HG02884 (cell line): ENCODE data around the gene CRACDL.

Experiments used
- ATAC-seq: cut with Tn5 transposase; IDR thresholded peaks from one replicate; pipeline ENCODE4 v1.9.1; 2021; ENCODE audit warnings: mild to moderate bottlenecking, moderate library complexity; ENCODE audit not compliant: unreplicated experiment

CRACDL gene

DNA sequence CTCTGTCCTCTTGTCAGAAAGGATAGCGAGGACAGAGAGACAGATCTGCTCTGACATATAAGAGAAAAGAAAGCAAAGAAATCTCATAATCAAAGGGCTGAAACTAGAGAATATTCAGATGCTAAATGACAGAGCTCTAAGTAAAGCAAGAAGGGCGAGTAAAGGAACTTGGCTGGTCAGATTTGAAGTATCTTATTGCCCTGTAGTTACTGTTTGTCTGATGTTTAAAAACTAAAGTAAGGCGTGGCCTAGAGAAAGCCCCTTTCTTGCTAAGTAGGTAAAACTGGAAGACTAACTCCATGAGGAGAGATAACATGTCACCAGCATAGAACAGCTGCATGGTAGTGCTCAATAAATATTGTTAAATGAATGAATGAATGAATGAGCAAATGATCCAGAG lies 70.0 kb downstream of the CRACDL start:
- no peak for ATAC-seq

DNA sequence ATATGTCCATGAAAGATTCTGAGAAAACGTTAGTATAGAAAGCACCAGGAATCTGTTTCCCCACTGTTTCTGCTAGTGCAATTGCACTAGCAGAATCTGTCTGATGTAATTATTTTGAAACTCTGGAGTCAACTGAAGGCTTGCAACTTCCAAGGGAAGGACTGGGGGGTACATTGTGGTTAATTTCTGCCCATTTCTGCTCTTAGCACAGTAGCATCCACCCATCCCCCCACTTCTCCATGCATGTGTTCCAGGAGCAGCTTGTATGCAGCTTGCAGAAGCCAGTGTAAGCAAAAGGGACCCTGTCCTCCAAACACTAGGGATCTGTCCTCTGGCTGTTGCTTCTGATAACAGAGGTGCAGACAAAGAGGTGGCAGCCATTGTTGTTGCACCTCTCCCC lies 74.4 kb downstream of the CRACDL start:
- ATAC-seq: no peak

DNA sequence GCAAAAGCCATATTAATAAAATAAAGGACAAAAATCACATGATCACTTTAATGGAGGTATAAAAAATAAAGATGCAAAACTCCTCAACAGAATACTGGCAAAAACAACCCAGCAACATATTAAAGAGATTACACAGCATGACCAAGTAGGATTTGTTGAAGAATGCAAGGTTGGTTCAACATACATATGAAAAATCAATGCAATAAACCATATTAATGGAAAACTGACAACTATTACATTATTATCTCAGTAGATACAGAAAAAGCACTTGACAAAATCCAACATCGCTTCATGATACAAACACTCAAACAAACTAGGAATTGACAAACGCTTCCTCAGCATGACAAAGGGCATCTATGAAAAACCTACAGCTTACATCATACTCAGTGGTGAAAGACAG lies 76.7 kb downstream of the CRACDL start:
- no peak for ATAC-seq

DNA sequence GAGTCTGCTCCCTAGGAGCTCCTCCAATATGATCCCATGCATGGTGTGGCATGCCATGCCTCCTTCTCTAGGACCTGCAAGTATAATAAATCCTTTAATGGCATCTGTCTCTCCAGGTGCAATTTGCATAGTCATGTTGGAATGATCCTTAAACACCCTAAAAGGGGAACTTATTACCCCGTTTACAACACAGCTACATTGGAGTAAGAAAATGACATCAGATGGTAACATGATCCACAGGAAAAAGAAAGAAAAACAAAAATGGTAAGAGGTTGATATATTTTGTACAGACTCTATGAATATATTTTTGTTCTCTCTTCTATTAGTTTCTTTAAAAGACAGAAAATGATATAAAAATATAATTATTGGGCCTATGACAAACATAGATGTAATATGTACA lies 79.0 kb downstream of the CRACDL start:
- ATAC-seq: no peak

DNA sequence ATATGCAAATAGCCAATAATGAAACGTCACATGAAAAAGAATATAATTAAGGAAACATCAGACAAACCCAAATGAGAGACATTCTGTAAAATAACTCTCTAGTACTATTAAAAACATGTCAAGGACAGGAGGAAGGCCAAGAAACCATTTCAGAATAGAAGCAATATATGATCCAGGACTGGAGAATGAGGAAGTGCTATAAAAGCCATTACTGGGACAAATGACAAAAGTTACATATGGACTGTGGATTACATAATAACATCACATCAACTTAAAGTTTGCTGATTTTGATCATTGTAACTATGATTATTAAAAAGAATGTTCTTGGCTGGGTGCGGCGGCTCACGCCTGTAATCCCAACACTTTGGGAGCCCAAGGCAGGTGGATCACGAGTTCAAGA lies 81.3 kb downstream of the CRACDL start:
- no peak for ATAC-seq

DNA sequence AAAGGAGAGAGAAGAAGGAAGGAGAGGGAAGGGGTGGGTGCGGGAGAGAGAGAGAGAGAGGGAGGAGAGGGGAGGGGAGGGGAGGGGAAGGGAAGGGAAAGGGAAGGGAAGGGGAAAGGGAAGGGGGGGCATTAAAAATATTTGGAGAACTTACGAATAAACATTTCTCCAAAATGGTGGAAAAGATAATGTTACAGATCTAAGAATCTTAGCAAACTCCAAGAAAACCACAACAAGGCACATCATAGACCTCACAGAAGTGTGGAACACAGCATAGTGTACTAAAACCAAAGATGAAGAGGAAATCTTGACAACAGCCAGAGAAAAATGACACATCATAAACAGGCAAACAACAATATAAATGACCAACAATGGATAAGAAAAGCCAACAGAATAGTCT lies 83.1 kb downstream of the CRACDL start:
- ATAC-seq: no peak

DNA sequence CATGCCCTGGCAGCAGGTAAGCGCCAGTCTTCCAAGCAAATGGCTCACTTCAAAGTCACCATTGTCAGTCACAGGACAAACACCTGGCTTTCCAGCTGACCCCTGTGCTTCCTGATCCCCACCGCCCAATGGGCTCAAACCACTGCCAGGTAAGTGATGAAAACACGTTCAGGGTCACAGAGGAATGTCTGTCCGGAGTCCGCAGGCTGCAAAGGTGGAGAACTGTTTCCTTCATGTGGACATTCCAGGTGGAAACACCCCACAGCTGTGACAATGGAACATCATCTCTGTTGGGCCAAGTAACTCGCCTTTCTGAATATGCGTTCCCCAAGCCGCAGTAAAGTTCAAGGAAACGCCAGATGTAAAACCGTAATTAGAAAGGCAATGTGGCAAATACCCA lies 86.0 kb downstream of the CRACDL start:
- ATAC-seq: no peak

DNA sequence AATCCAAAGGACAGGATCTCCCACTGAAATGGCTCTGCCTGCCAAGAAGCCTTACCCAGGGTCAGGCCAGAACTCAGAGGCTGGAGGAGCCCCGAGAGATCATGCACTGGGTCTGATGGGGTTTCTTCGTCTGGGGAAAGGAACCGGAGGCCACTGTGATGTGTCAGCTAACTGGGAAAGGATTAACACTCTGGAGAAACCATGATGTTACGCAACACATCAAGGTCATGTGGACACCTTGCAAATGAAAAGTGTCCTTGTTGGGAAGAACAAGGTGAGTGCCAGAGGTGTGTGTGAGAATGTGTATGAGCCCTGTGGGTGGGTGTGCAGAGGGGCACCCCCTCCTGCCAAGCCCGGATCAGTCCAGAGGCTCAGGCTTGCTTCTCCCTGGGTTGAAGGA lies 86.9 kb downstream of the CRACDL start:
- ATAC-seq: no peak

DNA sequence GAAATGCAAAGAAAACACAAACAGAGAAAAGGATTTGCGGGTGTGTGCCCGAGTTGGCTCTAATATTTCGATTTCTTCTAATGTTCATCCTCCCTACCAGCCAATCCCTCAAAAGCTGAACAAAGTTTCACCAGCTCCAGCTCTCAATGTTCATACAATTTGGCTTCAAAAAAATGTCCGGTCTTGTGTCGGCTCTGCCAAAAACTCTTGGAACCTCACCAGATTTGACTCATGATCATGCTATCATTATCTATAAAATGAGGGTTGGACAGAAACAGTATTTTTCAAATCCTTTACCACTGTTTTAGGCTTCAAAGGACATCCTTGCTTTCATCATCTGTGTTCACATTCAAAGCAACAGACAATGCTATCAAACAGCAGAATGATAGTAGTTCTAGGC lies 88.2 kb downstream of the CRACDL start:
- ATAC-seq: no peak

DNA sequence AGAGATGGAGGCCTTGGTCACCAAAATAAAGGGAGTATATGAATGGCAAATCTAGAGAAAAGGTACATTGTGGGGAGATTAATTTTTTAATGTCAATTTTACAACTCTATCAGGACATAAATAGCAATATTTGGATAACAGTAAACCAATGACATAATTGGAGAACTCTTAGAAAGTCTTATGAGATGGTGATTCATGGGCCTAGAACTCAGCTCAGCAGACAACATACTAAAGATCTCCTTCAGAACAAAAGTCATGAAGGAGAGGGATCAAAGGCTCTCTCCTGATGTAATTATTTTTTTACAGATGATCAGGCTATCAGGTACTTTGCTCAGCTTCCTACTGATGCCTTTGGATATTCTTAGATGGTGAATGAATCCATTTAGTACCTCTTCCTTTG lies 90.0 kb downstream of the CRACDL start:
- ATAC-seq: no peak

DNA sequence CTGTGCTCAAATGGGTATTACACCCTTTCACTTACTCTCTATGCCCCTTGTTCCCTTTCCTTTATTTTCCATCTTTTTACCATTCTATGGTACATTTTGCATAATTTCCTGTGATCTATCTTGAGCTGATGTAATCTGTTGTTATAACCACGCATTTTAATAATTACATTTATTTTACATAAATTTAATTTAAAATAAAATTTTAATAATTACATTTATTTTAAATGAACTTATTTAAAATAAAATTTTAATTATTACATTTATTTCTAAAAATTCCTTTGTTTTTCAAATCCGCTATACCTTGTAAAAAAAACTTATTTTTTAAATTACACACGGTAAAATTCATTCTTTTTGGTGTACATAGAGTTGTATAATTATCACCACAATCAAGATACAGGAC lies 93.9 kb downstream of the CRACDL start:
- no peak for ATAC-seq

DNA sequence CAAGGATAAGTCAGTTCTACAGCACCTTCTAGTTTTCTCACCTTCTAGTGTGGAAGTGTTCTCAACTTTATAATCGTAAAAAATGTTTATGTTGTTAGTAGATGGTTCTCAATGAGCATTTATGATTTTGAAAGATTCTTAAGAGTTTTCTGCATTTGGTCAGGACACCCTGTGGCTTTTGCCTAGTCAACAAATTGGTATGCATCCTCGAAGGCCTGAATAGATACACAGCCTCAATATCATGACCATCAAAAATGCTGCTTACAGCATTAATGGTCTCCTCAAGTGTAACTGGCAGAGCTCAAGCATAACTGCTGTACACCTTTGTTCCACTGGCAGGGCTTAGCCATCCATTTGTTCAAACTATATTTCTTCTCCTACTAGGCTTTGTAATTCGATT lies 96.7 kb downstream of the CRACDL start:
- ATAC-seq: no peak

DNA sequence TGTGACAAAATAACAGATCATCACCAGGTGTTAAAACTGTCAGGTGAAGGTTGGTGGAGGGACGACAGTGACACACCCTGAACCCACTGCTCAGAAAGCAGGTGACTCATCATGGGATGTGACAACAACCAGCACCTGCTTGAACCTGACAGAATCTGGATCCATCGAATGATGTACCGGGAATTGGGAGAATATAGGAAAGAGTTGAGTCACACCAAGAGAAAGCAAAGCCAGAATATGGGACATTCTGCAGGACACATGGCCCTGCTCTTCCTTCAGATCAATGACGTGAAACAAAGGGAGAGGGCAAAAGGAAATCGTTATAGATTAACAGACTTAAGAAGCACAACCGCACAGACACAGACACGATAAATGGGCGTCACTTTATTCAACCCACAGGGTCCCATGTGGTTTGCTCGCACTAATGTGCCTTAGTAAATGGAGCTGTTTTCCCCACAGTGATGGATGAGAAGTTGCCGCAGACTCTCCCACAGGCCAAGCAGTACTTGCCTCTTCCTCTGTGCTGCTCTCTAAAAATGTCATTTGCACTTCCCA lies 100.1 kb downstream of the CRACDL start:
- ATAC-seq: no peak

DNA sequence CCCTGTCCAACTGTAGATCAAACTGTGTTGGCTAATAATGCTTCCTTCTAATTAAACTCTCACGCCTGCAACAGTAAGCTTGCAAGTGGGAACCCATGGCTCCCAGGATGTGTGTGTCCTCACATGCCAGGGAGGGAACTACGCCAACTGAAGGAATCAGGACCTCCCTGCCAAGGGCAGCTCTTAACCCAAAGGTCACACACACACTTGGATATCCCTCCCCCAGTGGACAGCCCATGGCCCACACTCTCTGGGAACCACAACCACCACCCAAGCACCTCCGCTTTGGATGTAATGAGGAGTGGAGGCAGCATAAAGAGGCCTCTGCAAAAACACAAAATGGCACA lies 102.1 kb downstream of the CRACDL start:
- no peak for ATAC-seq

DNA sequence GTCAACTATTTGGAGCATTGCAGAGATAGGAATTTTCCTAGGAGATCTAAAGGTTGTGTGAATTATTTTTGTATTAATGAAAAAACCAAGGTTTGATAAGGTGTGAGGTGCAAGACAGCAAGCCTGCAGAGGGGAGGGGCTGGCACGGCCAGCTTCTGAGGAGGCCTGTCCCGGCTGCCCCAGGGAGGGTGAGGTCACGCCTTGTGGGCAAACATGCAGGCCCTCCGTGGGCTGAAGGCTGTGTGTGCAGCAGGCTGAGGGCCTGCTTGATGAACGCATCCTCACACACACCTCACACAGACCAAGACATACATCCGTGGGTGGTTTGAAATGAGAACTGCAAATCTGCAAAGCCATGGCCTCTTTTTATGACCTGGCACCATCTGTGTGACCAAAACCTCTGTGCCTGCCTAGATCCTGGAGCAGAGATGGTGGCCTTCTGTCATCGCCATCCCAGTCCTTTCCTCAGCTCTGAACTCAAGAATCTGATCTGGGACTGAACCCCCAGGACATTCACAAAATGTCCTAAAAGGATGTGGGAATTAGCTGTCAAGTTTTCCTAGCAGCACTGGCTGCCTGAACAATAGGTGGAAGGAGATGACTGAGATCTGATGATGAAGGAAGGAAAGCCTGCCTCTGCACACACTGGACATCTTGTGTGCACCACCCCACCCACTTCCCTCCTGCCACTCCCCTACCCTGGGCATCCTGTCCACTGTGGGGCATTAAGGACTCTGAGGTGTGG lies 102.7 kb downstream of the CRACDL start:
- ATAC-seq: no peak

DNA sequence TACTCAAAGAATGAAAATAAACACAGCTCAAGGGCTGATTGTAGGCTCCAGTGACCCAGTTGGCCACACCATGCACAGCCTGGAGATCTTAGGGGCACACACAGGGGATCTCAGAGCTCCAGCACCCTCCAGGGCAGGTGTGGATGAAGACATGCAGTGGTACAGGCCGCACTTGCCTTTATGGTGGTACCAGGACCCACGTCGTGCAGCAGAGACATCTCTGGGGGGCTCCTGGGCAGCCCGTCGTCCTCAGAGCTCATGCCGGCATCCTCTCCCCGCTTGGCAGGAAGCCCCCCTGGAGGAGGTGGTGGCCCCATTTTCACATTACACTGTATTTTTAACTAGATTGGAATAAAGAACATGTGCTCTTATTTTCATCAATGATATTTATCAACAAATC lies 103.9 kb downstream of the CRACDL start:
- no peak for ATAC-seq

DNA sequence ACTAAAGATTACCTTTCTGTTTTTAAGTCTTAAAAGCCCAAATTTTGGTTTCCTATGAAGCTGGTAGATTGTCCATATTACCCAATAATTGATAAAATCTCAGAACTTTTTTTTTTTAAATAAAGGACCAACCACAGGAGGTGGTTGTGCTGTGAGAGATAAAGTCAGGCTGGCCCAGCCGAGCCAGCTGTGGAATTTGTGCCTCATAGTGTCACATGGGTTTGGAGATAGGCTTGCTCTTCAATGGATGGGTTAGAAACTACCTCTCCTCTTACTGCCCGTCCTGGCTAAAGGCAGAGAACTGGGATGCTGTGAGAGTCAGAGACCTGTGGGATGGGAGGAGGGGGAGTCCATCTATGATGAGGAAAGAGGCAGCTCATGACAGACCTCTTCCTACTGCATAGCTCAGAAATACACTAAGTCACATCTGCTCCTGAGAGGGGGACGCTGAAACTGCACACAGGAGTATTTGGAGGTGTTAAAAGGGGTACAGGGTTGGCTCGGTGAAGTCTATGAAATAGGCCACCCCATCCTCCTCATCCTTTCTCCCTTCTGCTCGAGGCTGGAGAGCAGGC lies 105.4 kb downstream of the CRACDL start:
- ATAC-seq: no peak

DNA sequence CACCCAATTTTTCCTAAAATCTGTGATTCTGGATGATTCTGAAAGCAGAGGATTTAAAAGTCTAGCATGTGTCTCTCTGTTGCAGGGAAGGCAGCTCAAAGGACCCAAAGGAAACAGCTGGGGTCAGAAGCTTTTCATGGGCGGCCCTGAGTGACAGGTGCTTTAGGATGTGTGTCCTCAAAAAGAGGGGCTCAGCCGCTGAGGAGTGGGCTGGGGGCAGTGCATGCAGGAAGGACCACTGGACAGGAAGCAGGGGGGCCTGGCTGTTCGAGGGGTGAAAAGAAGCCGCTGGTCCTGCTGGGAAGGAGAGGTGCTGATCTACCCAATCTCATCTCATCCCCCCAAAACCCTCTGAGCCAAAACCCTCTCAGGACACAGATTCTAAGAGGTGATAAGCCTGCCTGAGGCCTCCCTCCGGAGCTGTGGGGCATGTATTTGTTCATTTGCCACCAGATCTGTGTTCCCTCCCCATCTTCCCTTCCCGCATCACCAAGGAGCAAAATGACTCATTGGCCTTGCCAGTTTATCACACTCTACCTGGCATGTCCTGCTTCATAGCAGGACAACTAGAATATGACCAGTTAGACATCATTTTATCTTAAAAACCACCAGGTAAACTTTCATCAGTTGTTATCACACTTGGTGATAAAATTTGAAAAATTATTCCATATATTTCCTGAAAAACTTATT lies 106.3 kb downstream of the CRACDL start:
- no peak for ATAC-seq

DNA sequence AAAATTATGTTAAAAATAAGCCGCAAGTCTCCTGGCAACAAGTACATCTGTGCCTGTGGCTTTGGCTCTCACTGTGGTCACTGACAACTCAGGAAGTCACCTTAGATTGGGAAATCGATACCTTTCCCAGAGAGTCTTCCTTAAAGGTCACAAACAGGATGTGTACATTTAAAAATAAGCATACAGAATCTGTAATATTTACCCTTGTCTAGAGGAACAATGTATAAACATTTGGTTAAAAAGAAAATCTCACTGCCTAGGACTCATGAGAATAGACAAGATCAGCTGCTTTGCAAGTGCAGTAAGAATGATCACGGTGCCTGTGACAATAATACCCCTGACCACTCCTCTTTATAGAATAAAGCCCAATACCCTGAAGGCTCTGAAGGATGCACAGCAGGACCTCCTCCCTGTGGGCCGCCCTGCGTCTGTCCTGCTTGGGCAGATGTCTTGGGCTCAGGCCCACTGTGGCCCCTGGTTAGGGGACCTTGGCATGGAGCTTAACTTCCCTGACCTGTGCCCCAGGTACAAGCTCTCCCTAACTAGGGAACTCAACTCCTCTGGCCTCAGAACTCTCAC lies 107.1 kb downstream of the CRACDL start:
- no peak for ATAC-seq

DNA sequence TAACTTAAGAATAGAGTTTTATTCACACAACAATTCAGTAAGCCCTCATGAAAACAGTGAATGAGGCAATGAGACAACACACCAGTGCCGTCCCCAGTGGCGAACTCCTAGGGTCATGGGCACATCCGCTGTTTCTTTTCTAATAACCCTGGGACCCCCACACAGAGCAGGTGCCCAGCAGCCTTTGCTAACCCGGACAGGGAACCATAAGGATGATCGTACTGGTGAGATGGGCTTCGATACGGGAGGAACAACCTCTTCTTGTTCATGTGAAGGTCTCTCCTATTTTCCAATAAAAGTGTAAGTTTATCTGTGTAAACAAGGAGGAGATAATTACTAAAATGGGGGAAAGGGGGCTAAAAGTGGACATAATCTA lies 107.7 kb downstream of the CRACDL start:
- no peak for ATAC-seq

DNA sequence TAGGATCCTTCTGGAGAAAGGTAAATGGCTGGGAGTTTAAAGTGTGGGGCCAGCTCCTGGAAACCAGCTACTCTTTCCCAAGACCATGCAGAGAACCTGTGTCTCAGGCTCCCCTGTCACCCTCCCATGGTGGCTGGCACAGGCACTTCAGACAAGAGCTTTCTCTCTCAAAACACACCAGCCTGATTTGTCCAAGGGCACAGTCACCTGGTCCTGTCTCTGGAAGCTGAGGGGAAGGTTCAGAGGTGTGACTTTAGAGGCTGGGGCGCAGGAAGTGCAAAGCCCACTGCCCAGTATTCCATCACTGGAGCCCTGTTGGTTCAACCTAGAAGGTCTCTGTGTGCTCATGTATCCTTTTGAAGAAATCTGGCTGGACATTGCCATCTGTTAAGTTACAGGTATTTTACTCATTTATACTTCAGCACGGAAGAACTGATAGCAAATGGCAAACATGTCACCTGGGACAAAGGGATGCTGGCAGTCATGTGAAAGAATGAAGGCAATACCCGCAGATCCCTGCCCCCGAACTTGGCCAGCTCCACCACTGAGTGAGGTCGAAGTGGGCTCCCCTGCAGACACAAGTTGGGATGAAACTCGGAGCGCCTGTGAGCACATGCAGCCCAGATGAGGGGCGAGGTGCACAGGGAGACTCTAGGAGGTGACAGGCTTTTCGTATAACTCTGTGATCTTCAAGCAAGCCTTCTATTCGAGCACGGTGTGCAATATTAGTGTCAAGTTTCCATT lies 108.2 kb downstream of the CRACDL start:
- no peak for ATAC-seq
